HepG2 (cell line): ENCODE measurements around the gene SRGAP2B.
"Not testable (repeated sequence)": the region's sequence is repeated elsewhere in the genome, so short reads cannot be mapped to it uniquely, and the experiment has no call there.

Experiments
- CBX5 ChIP-seq: sonication (generic); formaldehyde crosslinking; IDR thresholded peaks from 2 replicates; pipeline ENCODE4 v1.4.0; 2020; ENCODE audit warnings: missing genetic modification reagents, borderline replicate concordance
- FOSL1 ChIP-seq: sonication (generic); formaldehyde crosslinking; IDR thresholded peaks from 2 replicates; pipeline ENCODE4 v1.9.0; 2021; ENCODE audit warnings: missing genetic modification reagents, borderline replicate concordance
- HIC2 ChIP-seq: sonication (generic); formaldehyde crosslinking; IDR thresholded peaks from 2 replicates; pipeline ENCODE4 v1.9.0; 2022; ENCODE audit warnings: low read depth, missing genetic modification reagents
- SMAD3 ChIP-seq: sonication (generic); formaldehyde crosslinking; IDR thresholded peaks from 2 replicates; pipeline ENCODE4 v1.4.0; 2020; ENCODE audit warnings: missing genetic modification reagents
- ZNF232 ChIP-seq: sonication (generic); formaldehyde crosslinking; IDR thresholded peaks from 2 replicates; pipeline ENCODE4 v1.4.0; 2020; ENCODE audit warnings: missing genetic modification reagents, borderline replicate concordance
- ZNF253 ChIP-seq: sonication (generic); formaldehyde crosslinking; IDR thresholded peaks from 2 replicates; pipeline ENCODE4 v1.8.0; 2022; ENCODE audit warnings: mild to moderate bottlenecking, missing genetic modification reagents, borderline replicate concordance
- ZNF883 ChIP-seq: sonication (generic); formaldehyde crosslinking; IDR thresholded peaks from 2 replicates; pipeline ENCODE4 v1.5.1; 2020; ENCODE audit warnings: mild to moderate bottlenecking, missing genetic modification reagents; ENCODE audit errors: not compliant biosample characterization
- TF ChIP-seq, protein P1 (sequence below): sonication (generic); formaldehyde crosslinking; IDR thresholded peaks from 2 replicates; pipeline ENCODE4 v1.5.1; 2020; ENCODE audit warnings: missing genetic modification reagents, mild to moderate bottlenecking, borderline replicate concordance
- TF ChIP-seq, protein P2 (sequence below): sonication (generic); formaldehyde crosslinking; IDR thresholded peaks from 2 replicates; pipeline ENCODE4 v1.5.0; 2020; ENCODE audit warnings: mild to moderate bottlenecking, missing genetic modification reagents, moderate library complexity

DNA sequence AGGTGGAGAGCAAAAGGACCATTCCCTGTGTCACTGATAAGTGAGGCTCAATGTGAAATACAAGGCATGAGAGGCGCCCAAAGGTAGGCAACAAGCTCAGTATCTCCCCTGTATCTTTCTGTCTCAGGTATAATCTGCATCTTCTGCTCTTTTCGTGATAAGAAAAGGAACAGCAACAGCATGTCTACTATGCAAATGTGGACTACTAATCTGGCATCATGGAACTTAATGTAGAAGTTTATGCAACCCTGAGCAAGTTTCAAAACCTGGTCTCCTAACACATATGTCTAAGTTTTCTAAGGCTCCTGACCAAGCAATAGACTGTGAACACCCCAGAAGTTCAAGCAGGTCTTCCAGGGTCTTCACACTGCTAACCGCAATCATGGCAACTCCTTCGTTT lies 81.8 kb downstream of the SRGAP2B start:
- not testable (repeated sequence) for TF ChIP-seq CBX5 (CRISPR knock-in tag); ZNF232 (CRISPR knock-in tag); ZNF253 (CRISPR knock-in tag); HIC2 (CRISPR knock-in tag); FOSL1; SMAD3 (CRISPR knock-in tag); ZNF883
- TF ChIP-seq, protein P1, sequence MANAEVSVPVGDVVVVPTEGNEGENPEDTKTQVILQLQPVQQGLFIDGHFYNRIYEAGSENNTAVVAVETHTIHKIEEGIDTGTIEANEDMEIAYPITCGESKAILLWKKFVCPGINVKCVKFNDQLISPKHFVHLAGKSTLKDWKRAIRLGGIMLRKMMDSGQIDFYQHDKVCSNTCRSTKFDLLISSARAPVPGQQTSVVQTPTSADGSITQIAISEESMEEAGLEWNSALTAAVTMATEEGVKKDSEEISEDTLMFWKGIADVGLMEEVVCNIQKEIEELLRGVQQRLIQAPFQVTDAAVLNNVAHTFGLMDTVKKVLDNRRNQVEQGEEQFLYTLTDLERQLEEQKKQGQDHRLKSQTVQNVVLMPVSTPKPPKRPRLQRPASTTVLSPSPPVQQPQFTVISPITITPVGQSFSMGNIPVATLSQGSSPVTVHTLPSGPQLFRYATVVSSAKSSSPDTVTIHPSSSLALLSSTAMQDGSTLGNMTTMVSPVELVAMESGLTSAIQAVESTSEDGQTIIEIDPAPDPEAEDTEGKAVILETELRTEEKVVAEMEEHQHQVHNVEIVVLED, result not testable (repeated sequence)
- TF ChIP-seq, protein P2, sequence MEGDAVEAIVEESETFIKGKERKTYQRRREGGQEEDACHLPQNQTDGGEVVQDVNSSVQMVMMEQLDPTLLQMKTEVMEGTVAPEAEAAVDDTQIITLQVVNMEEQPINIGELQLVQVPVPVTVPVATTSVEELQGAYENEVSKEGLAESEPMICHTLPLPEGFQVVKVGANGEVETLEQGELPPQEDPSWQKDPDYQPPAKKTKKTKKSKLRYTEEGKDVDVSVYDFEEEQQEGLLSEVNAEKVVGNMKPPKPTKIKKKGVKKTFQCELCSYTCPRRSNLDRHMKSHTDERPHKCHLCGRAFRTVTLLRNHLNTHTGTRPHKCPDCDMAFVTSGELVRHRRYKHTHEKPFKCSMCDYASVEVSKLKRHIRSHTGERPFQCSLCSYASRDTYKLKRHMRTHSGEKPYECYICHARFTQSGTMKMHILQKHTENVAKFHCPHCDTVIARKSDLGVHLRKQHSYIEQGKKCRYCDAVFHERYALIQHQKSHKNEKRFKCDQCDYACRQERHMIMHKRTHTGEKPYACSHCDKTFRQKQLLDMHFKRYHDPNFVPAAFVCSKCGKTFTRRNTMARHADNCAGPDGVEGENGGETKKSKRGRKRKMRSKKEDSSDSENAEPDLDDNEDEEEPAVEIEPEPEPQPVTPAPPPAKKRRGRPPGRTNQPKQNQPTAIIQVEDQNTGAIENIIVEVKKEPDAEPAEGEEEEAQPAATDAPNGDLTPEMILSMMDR, result not testable (repeated sequence)
